ENCODE data around the gene HNRNPUL1.

DNA sequence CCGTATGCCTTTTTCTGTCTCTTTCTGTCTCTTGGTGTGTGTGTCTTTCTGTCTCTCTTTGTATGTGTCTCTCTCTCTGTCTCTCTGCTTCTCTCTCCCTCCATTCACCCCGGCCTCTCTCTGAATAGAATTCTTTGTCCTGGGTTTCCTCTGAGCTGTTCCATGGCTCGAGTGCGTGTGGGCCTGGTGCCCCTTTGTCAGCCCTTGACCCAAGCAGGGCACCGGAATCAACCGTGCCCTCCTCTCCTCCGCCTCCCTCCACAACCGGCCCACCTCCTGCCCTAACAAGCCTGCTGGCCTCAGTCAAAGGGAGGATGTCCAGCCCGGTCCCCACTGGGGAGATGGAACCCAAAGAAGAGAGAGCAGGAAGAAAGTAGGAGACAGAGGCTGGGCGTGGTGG, 41.9 kb upstream of the HNRNPUL1 start:
- TF ChIP-seq, protein P1, sequence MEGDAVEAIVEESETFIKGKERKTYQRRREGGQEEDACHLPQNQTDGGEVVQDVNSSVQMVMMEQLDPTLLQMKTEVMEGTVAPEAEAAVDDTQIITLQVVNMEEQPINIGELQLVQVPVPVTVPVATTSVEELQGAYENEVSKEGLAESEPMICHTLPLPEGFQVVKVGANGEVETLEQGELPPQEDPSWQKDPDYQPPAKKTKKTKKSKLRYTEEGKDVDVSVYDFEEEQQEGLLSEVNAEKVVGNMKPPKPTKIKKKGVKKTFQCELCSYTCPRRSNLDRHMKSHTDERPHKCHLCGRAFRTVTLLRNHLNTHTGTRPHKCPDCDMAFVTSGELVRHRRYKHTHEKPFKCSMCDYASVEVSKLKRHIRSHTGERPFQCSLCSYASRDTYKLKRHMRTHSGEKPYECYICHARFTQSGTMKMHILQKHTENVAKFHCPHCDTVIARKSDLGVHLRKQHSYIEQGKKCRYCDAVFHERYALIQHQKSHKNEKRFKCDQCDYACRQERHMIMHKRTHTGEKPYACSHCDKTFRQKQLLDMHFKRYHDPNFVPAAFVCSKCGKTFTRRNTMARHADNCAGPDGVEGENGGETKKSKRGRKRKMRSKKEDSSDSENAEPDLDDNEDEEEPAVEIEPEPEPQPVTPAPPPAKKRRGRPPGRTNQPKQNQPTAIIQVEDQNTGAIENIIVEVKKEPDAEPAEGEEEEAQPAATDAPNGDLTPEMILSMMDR (conservative IDR thresholded peaks at IDR 0.05; ENCODE audit: low read depth in 2 of 2), result no peak
- no peak for TF ChIP-seq CREB1 (CRISPR knock-in tag; IDR thresholded peaks at IDR 0.05; ENCODE audit: low read depth)
- TF ChIP-seq EZH2 (IDR thresholded peaks at IDR 0.05; ENCODE audit: low read depth, unreplicated experiment), result no peak
- no peak for TF ChIP-seq EZH2phosphoT487 (IDR thresholded peaks at IDR 0.05; ENCODE audit: unreplicated experiment)
- TF ChIP-seq POLR2AphosphoS5 (IDR thresholded peaks at IDR 0.05; ENCODE audit: low read depth), result no peak
- TF ChIP-seq JUNB (IDR thresholded peaks at IDR 0.05; ENCODE audit: unreplicated experiment), result no peak
- TF ChIP-seq, protein P2, sequence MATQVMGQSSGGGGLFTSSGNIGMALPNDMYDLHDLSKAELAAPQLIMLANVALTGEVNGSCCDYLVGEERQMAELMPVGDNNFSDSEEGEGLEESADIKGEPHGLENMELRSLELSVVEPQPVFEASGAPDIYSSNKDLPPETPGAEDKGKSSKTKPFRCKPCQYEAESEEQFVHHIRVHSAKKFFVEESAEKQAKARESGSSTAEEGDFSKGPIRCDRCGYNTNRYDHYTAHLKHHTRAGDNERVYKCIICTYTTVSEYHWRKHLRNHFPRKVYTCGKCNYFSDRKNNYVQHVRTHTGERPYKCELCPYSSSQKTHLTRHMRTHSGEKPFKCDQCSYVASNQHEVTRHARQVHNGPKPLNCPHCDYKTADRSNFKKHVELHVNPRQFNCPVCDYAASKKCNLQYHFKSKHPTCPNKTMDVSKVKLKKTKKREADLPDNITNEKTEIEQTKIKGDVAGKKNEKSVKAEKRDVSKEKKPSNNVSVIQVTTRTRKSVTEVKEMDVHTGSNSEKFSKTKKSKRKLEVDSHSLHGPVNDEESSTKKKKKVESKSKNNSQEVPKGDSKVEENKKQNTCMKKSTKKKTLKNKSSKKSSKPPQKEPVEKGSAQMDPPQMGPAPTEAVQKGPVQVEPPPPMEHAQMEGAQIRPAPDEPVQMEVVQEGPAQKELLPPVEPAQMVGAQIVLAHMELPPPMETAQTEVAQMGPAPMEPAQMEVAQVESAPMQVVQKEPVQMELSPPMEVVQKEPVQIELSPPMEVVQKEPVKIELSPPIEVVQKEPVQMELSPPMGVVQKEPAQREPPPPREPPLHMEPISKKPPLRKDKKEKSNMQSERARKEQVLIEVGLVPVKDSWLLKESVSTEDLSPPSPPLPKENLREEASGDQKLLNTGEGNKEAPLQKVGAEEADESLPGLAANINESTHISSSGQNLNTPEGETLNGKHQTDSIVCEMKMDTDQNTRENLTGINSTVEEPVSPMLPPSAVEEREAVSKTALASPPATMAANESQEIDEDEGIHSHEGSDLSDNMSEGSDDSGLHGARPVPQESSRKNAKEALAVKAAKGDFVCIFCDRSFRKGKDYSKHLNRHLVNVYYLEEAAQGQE (IDR thresholded peaks at IDR 0.05; ENCODE audit: unreplicated experiment), result no peak
- no peak for TF ChIP-seq NANOG (IDR thresholded peaks at IDR 0.05; ENCODE audit: borderline replicate concordance)
- TF ChIP-seq, protein P3, sequence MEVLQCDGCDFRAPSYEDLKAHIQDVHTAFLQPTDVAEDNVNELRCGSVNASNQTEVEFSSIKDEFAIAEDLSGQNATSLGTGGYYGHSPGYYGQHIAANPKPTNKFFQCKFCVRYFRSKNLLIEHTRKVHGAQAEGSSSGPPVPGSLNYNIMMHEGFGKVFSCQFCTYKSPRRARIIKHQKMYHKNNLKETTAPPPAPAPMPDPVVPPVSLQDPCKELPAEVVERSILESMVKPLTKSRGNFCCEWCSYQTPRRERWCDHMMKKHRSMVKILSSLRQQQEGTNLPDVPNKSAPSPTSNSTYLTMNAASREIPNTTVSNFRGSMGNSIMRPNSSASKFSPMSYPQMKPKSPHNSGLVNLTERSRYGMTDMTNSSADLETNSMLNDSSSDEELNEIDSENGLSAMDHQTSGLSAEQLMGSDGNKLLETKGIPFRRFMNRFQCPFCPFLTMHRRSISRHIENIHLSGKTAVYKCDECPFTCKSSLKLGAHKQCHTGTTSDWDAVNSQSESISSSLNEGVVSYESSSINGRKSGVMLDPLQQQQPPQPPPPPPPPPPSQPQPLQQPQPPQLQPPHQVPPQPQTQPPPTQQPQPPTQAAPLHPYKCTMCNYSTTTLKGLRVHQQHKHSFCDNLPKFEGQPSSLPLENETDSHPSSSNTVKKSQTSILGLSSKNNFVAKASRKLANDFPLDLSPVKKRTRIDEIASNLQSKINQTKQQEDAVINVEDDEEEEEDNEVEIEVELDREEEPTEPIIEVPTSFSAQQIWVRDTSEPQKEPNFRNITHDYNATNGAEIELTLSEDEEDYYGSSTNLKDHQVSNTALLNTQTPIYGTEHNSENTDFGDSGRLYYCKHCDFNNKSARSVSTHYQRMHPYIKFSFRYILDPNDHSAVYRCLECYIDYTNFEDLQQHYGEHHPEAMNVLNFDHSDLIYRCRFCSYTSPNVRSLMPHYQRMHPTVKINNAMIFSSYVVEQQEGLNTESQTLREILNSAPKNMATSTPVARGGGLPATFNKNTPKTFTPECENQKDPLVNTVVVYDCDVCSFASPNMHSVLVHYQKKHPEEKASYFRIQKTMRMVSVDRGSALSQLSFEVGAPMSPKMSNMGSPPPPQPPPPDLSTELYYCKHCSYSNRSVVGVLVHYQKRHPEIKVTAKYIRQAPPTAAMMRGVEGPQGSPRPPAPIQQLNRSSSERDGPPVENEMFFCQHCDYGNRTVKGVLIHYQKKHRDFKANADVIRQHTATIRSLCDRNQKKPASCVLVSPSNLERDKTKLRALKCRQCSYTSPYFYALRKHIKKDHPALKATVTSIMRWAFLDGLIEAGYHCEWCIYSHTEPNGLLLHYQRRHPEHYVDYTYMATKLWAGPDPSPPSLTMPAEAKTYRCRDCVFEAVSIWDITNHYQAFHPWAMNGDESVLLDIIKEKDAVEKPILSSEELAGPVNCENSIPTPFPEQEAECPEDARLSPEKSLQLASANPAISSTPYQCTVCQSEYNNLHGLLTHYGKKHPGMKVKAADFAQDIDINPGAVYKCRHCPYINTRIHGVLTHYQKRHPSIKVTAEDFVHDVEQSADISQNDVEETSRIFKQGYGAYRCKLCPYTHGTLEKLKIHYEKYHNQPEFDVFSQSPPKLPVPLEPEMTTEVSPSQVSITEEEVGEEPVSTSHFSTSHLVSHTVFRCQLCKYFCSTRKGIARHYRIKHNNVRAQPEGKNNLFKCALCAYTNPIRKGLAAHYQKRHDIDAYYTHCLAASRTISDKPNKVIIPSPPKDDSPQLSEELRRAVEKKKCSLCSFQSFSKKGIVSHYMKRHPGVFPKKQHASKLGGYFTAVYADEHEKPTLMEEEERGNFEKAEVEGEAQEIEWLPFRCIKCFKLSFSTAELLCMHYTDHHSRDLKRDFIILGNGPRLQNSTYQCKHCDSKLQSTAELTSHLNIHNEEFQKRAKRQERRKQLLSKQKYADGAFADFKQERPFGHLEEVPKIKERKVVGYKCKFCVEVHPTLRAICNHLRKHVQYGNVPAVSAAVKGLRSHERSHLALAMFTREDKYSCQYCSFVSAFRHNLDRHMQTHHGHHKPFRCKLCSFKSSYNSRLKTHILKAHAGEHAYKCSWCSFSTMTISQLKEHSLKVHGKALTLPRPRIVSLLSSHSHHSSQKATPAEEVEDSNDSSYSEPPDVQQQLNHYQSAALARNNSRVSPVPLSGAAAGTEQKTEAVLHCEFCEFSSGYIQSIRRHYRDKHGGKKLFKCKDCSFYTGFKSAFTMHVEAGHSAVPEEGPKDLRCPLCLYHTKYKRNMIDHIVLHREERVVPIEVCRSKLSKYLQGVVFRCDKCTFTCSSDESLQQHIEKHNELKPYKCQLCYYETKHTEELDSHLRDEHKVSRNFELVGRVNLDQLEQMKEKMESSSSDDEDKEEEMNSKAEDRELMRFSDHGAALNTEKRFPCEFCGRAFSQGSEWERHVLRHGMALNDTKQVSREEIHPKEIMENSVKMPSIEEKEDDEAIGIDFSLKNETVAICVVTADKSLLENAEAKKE (CRISPR knock-in tag; IDR thresholded peaks at IDR 0.05), result no peak
- no peak for TF ChIP-seq ZNF331 (CRISPR knock-in tag; IDR thresholded peaks at IDR 0.05; ENCODE audit: low read depth)
- no peak for TF ChIP-seq ZNF114 (CRISPR knock-in tag; IDR thresholded peaks at IDR 0.05)
